Lung microvascular endothelial cell (primary cell): ENCODE results near the gene CDRT4. TPM values are rescaled to one million over a fixed set of nuclear protein-coding genes. Genes with fewer than 3 reads are reported as not detected.
"Not testable (repeated sequence)": the region's sequence is repeated elsewhere in the genome, so short reads cannot be mapped to it uniquely, and the experiment has no call there.

Experiments used
- DNase-seq, 2 donors: peaks; one replicate each; pipeline versions ENCODE4 v3.0.0 to v3.0.0-alpha.2; 2010; ENCODE audit warnings: low read depth in 2 of 2
- total RNA-seq: library from RNA; depleted of rRNA; stranded (reverse); fragments of >200 nt; gene quantifications from 2 replicates; pipeline ENCODE4 v1.2.1, GENCODE V29; 2014

The CDRT4 gene
- 0.87 and 2.0 TPM in 2 replicates for total RNA-seq

GRCh38 chr17:15467592-15467991 lies at the start of gene CDRT4:
Gene CDRT4, minus strand, starts transcription at chr17:15467621. Its CDS starts 27,383 bp downstream, at chr17:15440238.
- DNase-seq, result no peak

- peak in 1 of 2 donors; percentile 91 for DNase-seq
These were observed 48.7 kb upstream of the CDRT4 start for GRCh38 chr17:15516150-15516549.

- DNase-seq, result no peak
These were observed 47.0 kb upstream of the CDRT4 start for GRCh38 chr17:15514469-15514868.

GRCh38 chr17:15513856-15514459 lies 46.5 kb upstream of the CDRT4 start:
- no peak for DNase-seq

- no peak for DNase-seq
These were observed 45.8 kb upstream of the CDRT4 start for GRCh38 chr17:15513058-15513791.

GRCh38 chr17:15512071-15512709 lies 44.8 kb upstream of the CDRT4 start:
- no peak for DNase-seq

- DNase-seq, result peak in 1 of 2 donors; percentile 65
These were observed 43.7 kb upstream of the CDRT4 start for GRCh38 chr17:15511142-15511541.

- peak; percentile 79 to 87 for DNase-seq
These were observed 42.9 kb upstream of the CDRT4 start for GRCh38 chr17:15510361-15510760.

GRCh38 chr17:15509095-15509494 lies 41.7 kb upstream of the CDRT4 start:
- DNase-seq, result no peak

- no peak for DNase-seq
These were observed 41.0 kb upstream of the CDRT4 start for GRCh38 chr17:15508466-15508865.

- no peak for DNase-seq
These were observed 40.5 kb upstream of the CDRT4 start for GRCh38 chr17:15507896-15508295.

GRCh38 chr17:15507001-15507400 lies 39.6 kb upstream of the CDRT4 start:
- DNase-seq, result no peak

- not testable (repeated sequence) for DNase-seq
These were observed 38.3 kb upstream of the CDRT4 start for GRCh38 chr17:15505708-15506107.

GRCh38 chr17:15503731-15504130 lies 36.3 kb upstream of the CDRT4 start:
- DNase-seq, result no peak

GRCh38 chr17:15502369-15503112 lies 35.1 kb upstream of the CDRT4 start:
- peak; percentile 75 to 89 for DNase-seq

GRCh38 chr17:15501793-15502192 lies 34.4 kb upstream of the CDRT4 start:
- peak in 1 of 2 donors; percentile 25 for DNase-seq

- DNase-seq, result peak; percentile 65 to 71
These were observed 33.9 kb upstream of the CDRT4 start for GRCh38 chr17:15501282-15501681.

- peak in 1 of 2 donors; percentile 17 for DNase-seq
These were observed 30.7 kb upstream of the CDRT4 start for GRCh38 chr17:15498107-15498506.

- no peak for DNase-seq
These were observed 29.6 kb upstream of the CDRT4 start for GRCh38 chr17:15496735-15497670.

- DNase-seq, result no peak
These were observed 27.4 kb upstream of the CDRT4 start for GRCh38 chr17:15494821-15495220.

- no peak for DNase-seq
These were observed 26.2 kb upstream of the CDRT4 start for GRCh38 chr17:15493693-15494035.
